ENCODE data around the gene THOC6.

Gene THOC6

DNA sequence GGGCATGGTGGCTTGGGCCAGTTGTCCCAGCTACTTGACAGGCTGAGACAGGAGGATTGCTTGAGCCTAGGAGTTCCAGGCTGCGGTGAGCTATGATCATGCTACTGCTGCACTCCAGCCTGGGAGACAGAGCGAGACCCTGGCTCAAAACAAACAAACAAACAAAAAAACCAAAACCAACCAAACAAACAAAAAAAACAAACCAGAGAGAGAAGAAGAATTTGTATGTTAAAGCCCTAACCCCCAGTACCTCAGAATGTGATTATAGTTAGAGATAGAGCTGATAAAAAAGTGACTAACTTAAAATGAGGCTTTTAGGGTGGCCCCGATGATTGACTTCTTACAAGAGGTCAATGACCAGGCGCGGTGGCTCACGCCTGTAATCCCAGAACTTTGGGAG, 20.9 kb downstream of the THOC6 start:
- Histone ChIP-seq H3K4me3 (IDR thresholded peaks at IDR 0.05; ENCODE audit: insufficient read depth, low read depth, low read length) (no peak overlapping the region), H3K79me2 (ENCODE audit: insufficient read depth, low read depth) (no peaks in the 10 kb centered on the region), H2AFZ (ENCODE audit: low read depth) (no peak overlapping the region), H3K4me2 (no peak overlapping the region), H3K27me3 (ENCODE audit: insufficient read depth, low read depth) (peaks cover 77% of the 10 kb centered on the region), H3K27ac (no peak overlapping the region), H3K36me3 (ENCODE audit: insufficient read depth) (no peaks in the 10 kb centered on the region), H3K4me1 (ENCODE audit: low read depth, poor library complexity, severe bottlenecking) (no peaks in the 10 kb centered on the region), H3K9ac (no peak overlapping the region), H4K20me1 (ENCODE audit: insufficient read depth) (no peaks in the 10 kb centered on the region)
- TF ChIP-seq CTCF (conservative IDR thresholded peaks at IDR 0.05; ENCODE audit: low read depth, low read length) = no peak

DNA sequence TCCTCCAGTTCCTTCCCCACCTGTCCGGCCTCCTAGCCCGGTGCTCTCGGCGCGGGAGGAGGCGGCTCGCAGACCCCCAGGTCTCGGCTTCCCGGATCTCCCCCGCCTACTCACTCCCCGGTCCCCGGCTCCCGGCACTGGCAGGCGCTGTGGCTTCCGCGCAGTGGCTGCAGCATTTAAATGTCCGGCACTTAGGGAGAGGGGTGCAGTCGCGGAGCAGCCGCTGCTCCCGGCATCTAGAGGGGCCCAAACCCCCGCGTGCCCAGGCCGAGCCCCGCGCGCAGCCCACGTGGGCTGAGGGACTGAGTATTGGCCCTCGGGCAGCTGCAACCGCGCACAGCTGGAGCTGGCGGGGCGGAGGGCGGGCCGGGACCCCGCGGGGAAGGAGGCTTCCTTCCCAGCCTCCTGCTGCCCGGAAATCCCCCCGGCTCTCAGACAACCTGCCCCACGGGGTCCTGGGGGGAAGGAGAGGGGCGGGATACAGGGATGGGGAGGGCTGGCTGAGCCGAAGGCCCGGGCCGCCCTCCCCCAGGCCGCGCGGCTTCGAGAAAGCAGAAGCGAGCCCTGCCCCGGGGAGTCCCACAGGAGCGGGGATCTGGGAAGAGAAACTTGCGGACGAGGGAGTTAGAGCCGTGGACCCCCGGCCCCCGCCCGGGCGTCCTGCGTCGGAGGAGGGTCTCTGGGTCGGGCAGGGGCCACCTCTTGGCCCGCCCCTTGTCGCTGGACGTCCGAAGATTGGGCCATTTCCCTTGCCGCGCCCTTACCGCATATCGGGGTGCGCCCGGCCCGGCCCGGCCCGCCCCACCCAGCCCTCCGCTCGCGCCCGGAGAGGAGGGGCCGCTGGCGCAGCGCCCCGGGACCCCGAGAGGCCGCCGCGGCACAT, 22.2 kb downstream of the THOC6 start, which contains the start of gene MMP25:
TSS of gene MMP25 (plus strand) at position 804 of the 883 bp plus-strand sequence. CDS start 357 bp downstream, outside the sequence.
- Histone ChIP-seq H3K79me2 (ENCODE audit: insufficient read depth, low read depth) (no peaks in the 10 kb centered on the region), H4K20me1 (ENCODE audit: insufficient read depth) (no peaks in the 10 kb centered on the region), H3K4me1 (ENCODE audit: low read depth, poor library complexity, severe bottlenecking) (no peaks in the 10 kb centered on the region), H3K9ac (no peak within 1 kb of the TSS), H2AFZ (ENCODE audit: low read depth) (no peak within 1 kb of the TSS), H3K36me3 (ENCODE audit: insufficient read depth) (no peaks in the 10 kb centered on the region), H3K27me3 (ENCODE audit: insufficient read depth, low read depth) (peaks cover 64% of the 10 kb centered on the region), H3K4me2 (peak within 1 kb of the TSS; percentile 33; the same call in 1 of the 2 replicates), H3K4me3 (IDR thresholded peaks at IDR 0.05; ENCODE audit: insufficient read depth, low read depth, low read length) (no peak within 1 kb of the TSS), H3K27ac (no peak within 1 kb of the TSS)
- TF ChIP-seq CTCF (conservative IDR thresholded peaks at IDR 0.05; ENCODE audit: low read depth, low read length) = no peak

GRCh38 chr16:3046641-3047386, 23.0 kb downstream of the THOC6 start:
- no peak overlapping the region for H3K4me3 ChIP-seq (IDR thresholded peaks at IDR 0.05; ENCODE audit: insufficient read depth, low read depth, low read length)
- TF ChIP-seq CTCF (conservative IDR thresholded peaks at IDR 0.05; ENCODE audit: low read depth, low read length) = no peak

GRCh38 chr16:3047387-3047720, 23.5 kb downstream of the THOC6 start:
- Histone ChIP-seq H3K4me3 (IDR thresholded peaks at IDR 0.05; ENCODE audit: insufficient read depth, low read depth, low read length) (no peak overlapping the region), H3K9ac (no peak overlapping the region), H3K27me3 (ENCODE audit: insufficient read depth, low read depth) (peaks cover 61% of the 10 kb centered on the region)

More at GRCh38 chr16:3046641-3047386, 23.0 kb downstream of the THOC6 start:
- no peaks in the 10 kb centered on the region for H3K4me1 ChIP-seq (ENCODE audit: low read depth, poor library complexity, severe bottlenecking)
- H3K27me3 ChIP-seq (ENCODE audit: insufficient read depth, low read depth) = peaks cover 66% of the 10 kb centered on the region
- no peaks in the 10 kb centered on the region for H4K20me1 ChIP-seq (ENCODE audit: insufficient read depth)
- no peaks in the 10 kb centered on the region for H3K79me2 ChIP-seq (ENCODE audit: insufficient read depth, low read depth)
- no peaks in the 10 kb centered on the region for H3K36me3 ChIP-seq (ENCODE audit: insufficient read depth)
- H3K27ac ChIP-seq = no peak overlapping the region
- H3K4me2 ChIP-seq = no peak overlapping the region
- no peak overlapping the region for H2AFZ ChIP-seq (ENCODE audit: low read depth)
- H3K9ac ChIP-seq = no peak overlapping the region

More at GRCh38 chr16:3047387-3047720, 23.5 kb downstream of the THOC6 start:
- Histone ChIP-seq H3K4me1 (ENCODE audit: low read depth, poor library complexity, severe bottlenecking) (no peaks in the 10 kb centered on the region), H3K4me2 (no peak overlapping the region), H2AFZ (ENCODE audit: low read depth) (no peak overlapping the region), H3K36me3 (ENCODE audit: insufficient read depth) (no peaks in the 10 kb centered on the region), H3K27ac (no peak overlapping the region), H3K79me2 (ENCODE audit: insufficient read depth, low read depth) (no peaks in the 10 kb centered on the region), H4K20me1 (ENCODE audit: insufficient read depth) (no peaks in the 10 kb centered on the region)
- TF ChIP-seq CTCF (conservative IDR thresholded peaks at IDR 0.05; ENCODE audit: low read depth, low read length) = no peak

Measured in KMS-11 (cell line).